Ovary (tissue), 9 donors: ENCODE data around the gene PRPF19. TPM values are rescaled to one million over a fixed set of nuclear protein-coding genes. Genes with fewer than 3 reads are reported as not detected.

Experiments used
- DNase-seq, 5 donors: peaks; one replicate each; pipeline ENCODE4 v3.0.0-alpha.2; 2019 to 2020
- H3K27ac ChIP-seq, 2 donors: fragments of 200-600 bp; one replicate each; pipeline versions ENCODE4 v1.5.1 to v1.8.0; 2019 to 2022
- H3K27me3 ChIP-seq: fragments of 200-600 bp; one replicate; pipeline ENCODE4 v1.8.0; 2022
- H3K36me3 ChIP-seq: fragments of 200-600 bp; sonication (generic); one replicate; pipeline ENCODE4 v1.5.1; 2019
- H3K4me1 ChIP-seq: one replicate; pipeline ENCODE4 v1.8.1; 2013; ENCODE audit warnings: mild to moderate bottlenecking, moderate library complexity; ENCODE audit not compliant: insufficient read depth
- H3K4me3 ChIP-seq: fragments of 200-600 bp; sonication (generic); one replicate; pipeline ENCODE4 v1.5.1; 2017
- H3K9me3 ChIP-seq, 2 donors: fragments of 200-600 bp in 1 of 2; sonication (generic) in 1 of 2; one replicate each; pipeline versions ENCODE4 v1.5.1 to v1.8.1; 2013 to 2019; ENCODE audit warnings: mild to moderate bottlenecking in 1 of 2, moderate library complexity in 1 of 2
- CTCF ChIP-seq, 3 donors: fragments of 450-650 bp in 2 of 3; fragments of 200-600 bp in 1 of 3; IDR thresholded peaks; one replicate each; pipeline versions ENCODE4 v1.5.1 to v1.8.0; 2016 to 2022; ENCODE audit warnings: antibody characterized with exemption in 3 of 3, mild to moderate bottlenecking in 1 of 3
- EP300 ChIP-seq: sonication (generic); formaldehyde crosslinking; IDR thresholded peaks from one replicate; pipeline ENCODE4 v1.6.1; 2017; ENCODE audit warnings: antibody characterized with exemption
- POLR2A ChIP-seq: fragments of 450-650 bp; IDR thresholded peaks from one replicate; pipeline ENCODE4 v1.6.1; 2017; ENCODE audit warnings: antibody characterized with exemption, mild to moderate bottlenecking, moderate library complexity
- WGBS, 3 donors: extraction: QIAGEN DNeasy Blood & Tissue Kit in 1 of 3; methylation state at CpG; one replicate each; pipeline versions ENCODE4 v1.1.5 to v1.1.7; 2013 to 2017; 5-methylcytosine and 5-hydroxymethylcytosine counted together
- intact Hi-C, 4 donors: fragments of 100-400 bp; cut with DNase I; formaldehyde crosslinking; loops; one replicate each; pipeline versions ENCODE4 v1.11.0 to v1.15.1; 2022 to 2023
- polyA plus RNA-seq, 2 donors: library from polyadenylated mRNA; stranded (reverse); fragments of 200-250 nt in 1 of 2; fragments of 350-450 nt in 1 of 2; fragmentation: Illumina TruSeq in 1 of 2; extraction: RNeasy Lipid Tissue Mini Kit (QIAGEN cat#74804) in 1 of 2; gene quantifications; one replicate each; pipeline ENCODE4 v1.2.3, GENCODE V29; 2013 to 2014
- total RNA-seq, 7 donors: library from RNA; depleted of rRNA in 2 of 7; stranded (reverse); fragments of >200 nt in 2 of 7; fragmentation: NEBNext Ultra II Directional in 3 of 7; extraction: Animal tissue kit (Norgen Biotek cat#: 25700) in 3 of 7; gene quantifications; one replicate each; pipeline versions ENCODE4 v1.1.0 to v1.2.4, GENCODE V29; 2016 to 2023
- donor health status: DM: no; HTN: no; CAD: no; lungs with moderate emphysema.
- donor health status: DM: no; HTN: no; CAD: no.
- donor health status: Bipolar disorder and iron deficiency.
- donor health status: DM: yes; HTN: yes; CAD: no.
- donor health status: DM: no; HTN: no; CAD: no.
- donor health status: DM: yes; HTN: yes; CAD: no.

PRPF19 gene
- total and polyA plus RNA-seq, 9 donors: 44.1 to 109 (median 91.6) TPM

DNA sequence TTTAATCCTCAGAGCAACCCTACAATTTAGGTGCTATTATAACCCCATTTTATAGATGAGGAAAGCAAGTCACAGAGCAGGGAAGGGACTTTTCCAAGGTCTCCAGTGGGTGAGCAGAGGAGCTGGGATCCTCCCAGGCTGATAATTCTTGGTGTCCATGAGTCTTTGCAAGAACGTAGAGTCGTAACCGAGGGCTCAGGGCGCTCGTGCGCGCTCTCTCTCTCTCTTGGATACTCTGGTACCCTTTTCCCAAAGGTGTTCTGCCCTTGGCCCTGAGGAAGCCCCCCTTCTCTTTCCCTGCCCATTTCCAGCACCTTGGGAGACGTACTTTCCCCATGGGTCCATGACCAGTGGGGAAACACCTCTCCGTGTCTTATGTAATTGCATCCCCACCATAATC lies 44.2 kb downstream of the PRPF19 start:
- no peak overlapping the region for H3K27ac ChIP-seq
- no peaks in the 10 kb centered on the region for H3K36me3 ChIP-seq
- H3K4me1 ChIP-seq: no peaks in the 10 kb centered on the region
- intact Hi-C loops: no loop called here
- H3K27me3 ChIP-seq: no peaks in the 10 kb centered on the region
- DNase-seq: peak in 1 of 5 donors; percentile 8
- H3K4me3 ChIP-seq: no peak overlapping the region
- 92 to 94% (median 93%) methylated on average over 9 of the region's 9 CpGs for WGBS, 3 donors
- no peaks in the 10 kb centered on the region for H3K9me3 ChIP-seq
- TF ChIP-seq POLR2A: no peak
- TF ChIP-seq CTCF (IDR thresholded peaks at IDR 0.05): no peak
- TF ChIP-seq EP300: no peak

- Histone ChIP-seq H3K4me1 (no peaks in the 10 kb centered on the region), H3K27me3 (no peaks in the 10 kb centered on the region), H3K9me3 (no peaks in the 10 kb centered on the region), H3K27ac (no peak overlapping the region), H3K36me3 (no peaks in the 10 kb centered on the region), H3K4me3 (no peak overlapping the region)
- peak in 1 of 5 donors; percentile 7 for DNase-seq
- WGBS, 3 donors: 64 to 67% (median 67%) methylated on average over 7 of the region's 7 CpGs
- intact Hi-C loops: no loop called here
- TF ChIP-seq CTCF (IDR thresholded peaks at IDR 0.05) (no peak), POLR2A (no peak), EP300 (no peak)
Observed at GRCh38 chr11:60860943-60861342, 45.4 kb downstream of the PRPF19 start.

DNA sequence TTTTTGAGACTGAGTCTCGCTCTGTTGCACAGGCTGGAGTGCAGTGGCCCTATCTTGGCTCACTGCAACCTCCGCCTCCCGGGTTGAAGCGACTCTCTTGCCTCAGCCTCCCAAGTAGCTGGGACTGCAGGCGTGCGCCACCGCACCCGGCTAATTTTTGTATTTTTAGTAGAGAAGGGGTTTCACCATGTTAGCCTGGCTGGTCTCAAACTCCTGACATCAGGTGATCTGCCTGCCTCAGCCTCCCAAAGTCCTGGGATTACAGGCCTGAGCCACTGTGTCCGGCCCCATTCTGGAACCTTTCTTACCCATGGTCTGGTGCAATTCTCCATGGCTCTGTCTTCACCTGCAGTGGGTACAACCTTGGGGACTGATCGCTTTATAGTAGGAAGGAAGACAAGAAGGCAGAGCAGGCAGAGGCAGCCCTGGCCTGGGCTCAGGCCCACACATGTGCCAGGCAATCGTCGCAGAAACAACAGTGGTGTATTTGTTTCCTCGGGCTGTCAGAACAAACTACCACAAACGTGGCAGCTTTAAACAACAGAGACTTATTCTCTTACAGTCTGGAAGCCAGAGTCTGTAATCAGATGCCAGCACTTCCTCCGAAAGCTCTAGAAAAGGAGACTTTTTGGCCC lies 46.7 kb downstream of the PRPF19 start:
- Histone ChIP-seq H3K4me3 (no peak overlapping the region), H3K36me3 (no peaks in the 10 kb centered on the region), H3K9me3 (no peaks in the 10 kb centered on the region), H3K4me1 (no peaks in the 10 kb centered on the region), H3K27me3 (no peaks in the 10 kb centered on the region), H3K27ac (no peak overlapping the region)
- no peak for TF ChIP-seq EP300
- TF ChIP-seq CTCF (IDR thresholded peaks at IDR 0.05): no peak
- TF ChIP-seq POLR2A: no peak
- 83 to 92% (median 87%) methylated on average over 15 of the region's 15 CpGs for WGBS, 3 donors
- intact Hi-C loops: no loop called here
- peak in 1 of 5 donors; percentile 7 for DNase-seq

DNA sequence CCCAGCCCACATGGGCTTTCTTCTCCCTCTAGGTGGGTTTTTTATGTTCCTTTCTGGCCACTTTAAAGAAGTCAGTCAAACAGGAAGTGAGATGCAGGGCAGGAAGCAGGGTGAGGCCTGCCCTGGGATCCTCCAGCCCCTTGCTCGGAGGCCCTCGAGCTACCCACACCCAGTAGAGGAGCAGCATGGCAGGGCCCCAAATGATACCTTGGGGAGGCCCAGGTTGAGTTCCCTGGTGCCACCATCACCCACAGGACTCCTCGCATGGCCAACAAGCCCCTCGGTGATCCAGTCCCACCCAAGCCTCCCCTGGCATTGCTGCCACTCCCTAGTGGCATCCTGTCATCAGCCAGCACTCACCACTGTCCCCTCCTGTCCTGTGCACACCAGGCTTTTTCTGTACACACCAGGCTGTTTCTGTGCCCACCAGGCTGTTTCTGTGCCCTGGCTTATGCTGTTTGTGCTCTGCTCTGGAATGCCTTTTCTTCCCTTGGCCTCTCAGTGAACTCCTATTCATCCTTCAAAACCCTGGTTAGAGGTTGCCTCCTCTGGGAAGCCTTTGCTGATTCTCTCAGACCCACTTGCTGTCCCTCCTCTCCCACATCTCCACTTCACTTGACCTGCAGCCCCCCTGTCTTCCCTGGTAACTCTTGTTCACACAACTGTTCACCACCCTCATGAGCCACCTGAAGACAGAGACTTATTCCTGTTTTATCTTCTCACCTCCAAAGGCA lies 47.5 kb downstream of the PRPF19 start:
- no peaks in the 10 kb centered on the region for H3K4me1 ChIP-seq
- no peaks in the 10 kb centered on the region for H3K9me3 ChIP-seq
- TF ChIP-seq EP300: no peak
- no peak for TF ChIP-seq POLR2A
- no peak for TF ChIP-seq CTCF (IDR thresholded peaks at IDR 0.05)
- peak in 1 of 5 donors; percentile 23 for DNase-seq
- no peaks in the 10 kb centered on the region for H3K36me3 ChIP-seq
- no peaks in the 10 kb centered on the region for H3K27me3 ChIP-seq
- no peak overlapping the region for H3K4me3 ChIP-seq
- WGBS, 3 donors: 82 to 91% (median 82%) methylated on average over 4 of the region's 4 CpGs
- intact Hi-C loops: no loop called here
- H3K27ac ChIP-seq: no peak overlapping the region
